HCT116 (cell line): ENCODE measurements around the gene TOX4. TPM values are rescaled to one million over a fixed set of nuclear protein-coding genes. Genes with fewer than 3 reads are reported as not detected.

Source experiments
- ATAC-seq: fragments of 200-7000 bp; cut with Tn5 transposase; 2 replicates; pipeline ENCODE4 v1.9.1; 2020; ENCODE audit warnings: mild to moderate bottlenecking, moderate library complexity
- BruUV-seq: library from RNA; stranded (reverse); fragments of 400-500 nt; replicated peaks from 2 replicates; lab custom pipeline; 2021; lab: Mats Ljungman, UMichigan
- CTCF ChIA-PET: fragments of 300-600 bp; sonication (Branson Sonifier 250); formaldehyde crosslinking; loops from one replicate; lab custom pipeline; 2021; ENCODE audit warnings: antibody characterized with exemption; lab: Charles Lee
- POLR2A ChIA-PET: fragments of 300-600, 350-600 bp; sonication (Branson Sonifier 250); formaldehyde crosslinking; loops from one replicate; lab custom pipeline; 2021; ENCODE audit warnings: antibody characterized with exemption; lab: Charles Lee
- RAD21 ChIA-PET, 2 experiments: fragments of 300-600 bp; sonication (Branson Sonifier 250); formaldehyde crosslinking; loops; one replicate each; lab custom pipeline; 2023; ENCODE audit warnings: low total read pairs in 2 of 2; ENCODE audit not compliant: uncharacterized antibody in 2 of 2, unreplicated experiment in 2 of 2, low non-redundant PET in 1 of 2; lab: Charles Lee
- DNase-seq: peaks from one replicate; pipeline ENCODE4 v3.0.0-alpha.2; 2010; ENCODE audit warnings: low read depth, low spot score
- H2AFZ ChIP-seq: fragments of 200-600 bp; shearing (Covaris generic), sonication (generic); 2 replicates; pipeline ENCODE4 v1.6.1; 2017; ENCODE audit warnings: low read depth, mixed run types, mixed read lengths, antibody characterized with exemption, low read length; ENCODE audit not compliant: poor library complexity, severe bottlenecking
- H3K27ac ChIP-seq: 2 replicates; pipeline ENCODE4 v1.5.1; 2012; ENCODE audit warnings: low read depth, low read length
- H3K27me3 ChIP-seq: fragments of 200-600 bp; sonication (generic); 2 replicates; pipeline ENCODE4 v1.6.1; 2016; ENCODE audit warnings: mixed run types, low read length, mixed read lengths; ENCODE audit not compliant: insufficient read depth
- H3K36me3 ChIP-seq, 2 experiments: fragments of 200-500 bp in 1 of 2; fragments of 200-600 bp in 1 of 2; sonication (Bioruptor generic) in 1 of 2; sonication (generic) in 1 of 2; 2 replicates each; pipeline versions ENCODE4 v1.5.1 to v1.6.1; 2014 to 2016; ENCODE audit warnings: low read length in 2 of 2, inconsistent platforms in 1 of 2, mixed read lengths in 1 of 2, mixed run types in 1 of 2; ENCODE audit not compliant: insufficient read depth in 2 of 2, control insufficient read depth in 1 of 2
- H3K4me1 ChIP-seq, 2 experiments: fragments of 200-600 bp in 1 of 2; sonication (generic) in 1 of 2; 2 replicates each; pipeline versions ENCODE4 v1.5.1 to v1.6.1; 2012 to 2017; ENCODE audit warnings: low read length in 2 of 2, inconsistent platforms in 1 of 2, mild to moderate bottlenecking in 1 of 2, mixed read lengths in 1 of 2, mixed run types in 1 of 2, moderate library complexity in 1 of 2; ENCODE audit not compliant: insufficient read depth in 2 of 2, control insufficient read depth in 1 of 2
- H3K4me2 ChIP-seq: fragments of 200-600 bp; sonication (generic); 2 replicates; pipeline ENCODE4 v1.6.1; 2017; ENCODE audit warnings: mixed run types, low read length, mixed read lengths
- H3K4me3 ChIP-seq, 2 experiments: fragments of 200-600 bp in 1 of 2; sonication (generic) in 1 of 2; replicated peaks in 1 of 2; 2 replicates each; pipeline ENCODE4 v1.5.1; 2011 to 2016; ENCODE audit warnings: low read length in 2 of 2, control low read depth in 1 of 2, low read depth in 1 of 2, mild to moderate bottlenecking in 1 of 2, mixed read lengths in 1 of 2, mixed run types in 1 of 2
- H3K79me2 ChIP-seq: fragments of 200-600 bp; sonication (generic); 2 replicates; pipeline ENCODE4 v1.6.1; 2017; ENCODE audit warnings: mild to moderate bottlenecking, mixed run types, low read length, moderate library complexity, mixed read lengths; ENCODE audit not compliant: insufficient read depth
- H3K9ac ChIP-seq: fragments of 200-600 bp; sonication (generic); 2 replicates; pipeline ENCODE4 v1.6.1; 2016; ENCODE audit warnings: low read length, mixed read lengths
- H3K9me2 ChIP-seq: fragments of 200-600 bp; sonication (generic), shearing (Covaris generic); 2 replicates; pipeline ENCODE4 v1.6.1; 2017; ENCODE audit warnings: mixed run types, mild to moderate bottlenecking, moderate library complexity; ENCODE audit not compliant: insufficient read depth
- H3K9me3 ChIP-seq, 2 experiments: fragments of 200-500 bp in 1 of 2; fragments of 200-600 bp in 1 of 2; sonication (Bioruptor generic) in 1 of 2; sonication (generic) in 1 of 2; 2 replicates each; pipeline ENCODE4 v1.6.1; 2014 to 2017; ENCODE audit warnings: low read length in 2 of 2, mixed read lengths in 2 of 2, inconsistent platforms in 1 of 2, low read depth in 1 of 2, mild to moderate bottlenecking in 1 of 2, mixed run types in 1 of 2, moderate library complexity in 1 of 2; ENCODE audit not compliant: control insufficient read depth in 1 of 2, insufficient read depth in 1 of 2
- H4K20me1 ChIP-seq: fragments of 200-600 bp; sonication (generic), shearing (Covaris generic); 2 replicates; pipeline ENCODE4 v1.6.1; 2017; ENCODE audit warnings: mixed run types, mild to moderate bottlenecking, moderate library complexity; ENCODE audit not compliant: insufficient read depth
- ATF3 ChIP-seq: IDR thresholded peaks from 2 replicates; pipeline ENCODE4 v1.6.1; 2012
- CEBPB ChIP-seq: IDR thresholded peaks from 2 replicates; pipeline ENCODE4 v1.6.1; 2012; ENCODE audit warnings: low read depth
- EGR1 ChIP-seq: IDR thresholded peaks from 2 replicates; pipeline ENCODE4 v1.6.1; 2012; ENCODE audit warnings: low read depth
- ELF1 ChIP-seq: IDR thresholded peaks from 2 replicates; pipeline ENCODE4 v1.6.1; 2012; ENCODE audit warnings: low read depth, borderline replicate concordance
- EZH2 ChIP-seq: fragments of 200-600 bp; sonication (generic); IDR thresholded peaks from 2 replicates; pipeline ENCODE4 v1.6.1; 2017; ENCODE audit warnings: antibody characterized with exemption, mixed run types
- EZH2phosphoT487 ChIP-seq: fragments of 200-600 bp; IDR thresholded peaks from 2 replicates; pipeline ENCODE4 v1.6.1; 2018; ENCODE audit warnings: antibody characterized with exemption, borderline replicate concordance
- JUND ChIP-seq: IDR thresholded peaks from 2 replicates; pipeline ENCODE4 v1.6.1; 2012
- POLR2A ChIP-seq: IDR thresholded peaks from 2 replicates; pipeline ENCODE4 v1.7.0; 2011; ENCODE audit warnings: borderline replicate concordance; ENCODE audit not compliant: insufficient read depth, insufficient read length; ENCODE audit errors: extremely low read depth
- POLR2AphosphoS5 ChIP-seq: IDR thresholded peaks from 2 replicates; pipeline ENCODE4 v1.6.1; 2011; ENCODE audit warnings: mild to moderate bottlenecking, low read depth, low read length, moderate library complexity
- RAD21 ChIP-seq: IDR thresholded peaks from 2 replicates; pipeline ENCODE4 v1.6.1; 2012; ENCODE audit warnings: low read depth, mild to moderate bottlenecking
- REST ChIP-seq: IDR thresholded peaks from 2 replicates; pipeline ENCODE4 v1.6.1; 2012; ENCODE audit warnings: low read depth
- SP1 ChIP-seq: IDR thresholded peaks from 2 replicates; pipeline ENCODE4 v1.6.1; 2012; ENCODE audit warnings: low read depth
- SRF ChIP-seq: IDR thresholded peaks from 2 replicates; pipeline ENCODE4 v1.6.1; 2012; ENCODE audit warnings: low read depth
- YY1 ChIP-seq: IDR thresholded peaks from 2 replicates; pipeline ENCODE4 v1.6.1; 2011; ENCODE audit warnings: low read length, low read depth, moderate library complexity, mild to moderate bottlenecking; ENCODE audit not compliant: insufficient replicate concordance; ENCODE audit errors: extremely low read depth
- ZBTB33 ChIP-seq: IDR thresholded peaks from 2 replicates; pipeline ENCODE4 v1.6.1; 2011; ENCODE audit warnings: mild to moderate bottlenecking, low read length, moderate library complexity; ENCODE audit not compliant: insufficient replicate concordance; ENCODE audit errors: extremely low read depth
- ZFX ChIP-seq: fragments of 450-650 bp; IDR thresholded peaks from 2 replicates; pipeline ENCODE4 v1.6.1; 2017
- ZNF274 ChIP-seq: fragments of 200-500 bp; sonication (Bioruptor generic); IDR thresholded peaks from 2 replicates; pipeline ENCODE4 v1.6.1; 2014; ENCODE audit warnings: mild to moderate bottlenecking, low read depth, low read length, inconsistent platforms
- intact Hi-C: fragments of 100-400 bp; cut with micrococcal nuclease; formaldehyde crosslinking; loops from 2 replicates; pipeline ENCODE4 v1.10.0; 2022
- total RNA-seq: library from RNA; stranded (reverse); gene quantifications from one replicate; pipeline ENCODE4 v1.2.1, GENCODE V29; 2021; ENCODE audit not compliant: unreplicated experiment

Gene TOX4
- total RNA-seq, 1 experiment from 2014 or later = 58.5 TPM

- H3K9me2 ChIP-seq = no peaks in the 10 kb centered on the region
- H3K4me3 ChIP-seq = no peak overlapping the region
- no peak for ATAC-seq
- no TSS peak for BruUV-seq
- no peak overlapping the region for H3K9ac ChIP-seq
- H3K36me3 ChIP-seq = peaks cover 17 to 26% of the 10 kb centered on the region in 2 experiments; a peak in 3 of 4 replicates
- intact Hi-C loops = no loop called here
- ChIA-PET CTCF (no interaction called here), RAD21 (no interaction called here), POLR2A (no interaction called here)
- no peak overlapping the region for H2AFZ ChIP-seq
- no peak overlapping the region for H3K4me2 ChIP-seq
- no peak overlapping the region for H3K27ac ChIP-seq
- peaks cover 94% of the 10 kb centered on the region for H3K79me2 ChIP-seq
- H3K4me1 ChIP-seq = peaks cover 8 to 10% of the 10 kb centered on the region in 2 experiments; a peak in 3 of 4 replicates
- H3K9me3 ChIP-seq = no peaks in the 10 kb centered on the region
- H4K20me1 ChIP-seq = peaks cover 6% of the 10 kb centered on the region; the same call in 1 of the 2 replicates
- no peaks in the 10 kb centered on the region for H3K27me3 ChIP-seq
- TF ChIP-seq EGR1 (no peak), POLR2AphosphoS5 (no peak), CEBPB (no peak), YY1 (no peak), POLR2A (no peak), EZH2phosphoT487 (no peak), ELF1 (no peak), ZBTB33 (no peak), REST (no peak), ATF3 (no peak), RAD21 (no peak), EZH2 (no peak), SP1 (no peak), ZNF274 (no peak), SRF (no peak), ZFX (no peak), JUND (no peak)
- DNase-seq = no peak
These were observed 29.6 kb downstream of the TOX4 start for GRCh38 chr14:21506557-21506956.
